Heart left ventricle (tissue), 16 donors: ENCODE results near the gene FAM43A. TPM values are rescaled to one million over a fixed set of nuclear protein-coding genes. Genes with fewer than 3 reads are reported as not detected.

Experiments
- ATAC-seq, 4 donors: fragments of 200-7000 bp; cut with Tn5 transposase; one replicate each; pipeline ENCODE4 v1.9.1; 2020 to 2022; ENCODE audit warnings: moderate library complexity in 4 of 4, mild to moderate bottlenecking in 3 of 4, moderate number of reproducible peaks in 1 of 4
- DNase-seq, 5 donors: peaks; one replicate each; pipeline ENCODE4 v3.0.0-alpha.2; 2020
- H3K27ac ChIP-seq, 12 donors: fragments of 200-600 bp; sonication (generic) in 4 of 12; one replicate each; pipeline versions ENCODE4 v1.5.0 to v1.8.0; 2016 to 2022; ENCODE audit warnings: mild to moderate bottlenecking in 2 of 12
- H3K27me3 ChIP-seq, 9 donors: fragments of 200-600 bp; sonication (generic) in 2 of 9; one replicate each; pipeline versions ENCODE4 v1.5.1 to v1.8.0; 2016 to 2022; ENCODE audit warnings: mild to moderate bottlenecking in 3 of 9
- H3K36me3 ChIP-seq, 9 donors: fragments of 200-600 bp; sonication (generic) in 2 of 9; one replicate each; pipeline versions ENCODE4 v1.5.0 to v1.8.0; 2018 to 2022; ENCODE audit warnings: mild to moderate bottlenecking in 2 of 9
- H3K4me1 ChIP-seq, 12 donors: fragments of 200-600 bp; sonication (generic) in 4 of 12; one replicate each; pipeline versions ENCODE4 v1.5.0 to v1.8.0; 2016 to 2022; ENCODE audit warnings: mild to moderate bottlenecking in 3 of 12
- H3K4me3 ChIP-seq, 12 donors: fragments of 200-600 bp; sonication (generic) in 4 of 12; one replicate each; pipeline versions ENCODE4 v1.5.0 to v1.8.0; 2017 to 2022; ENCODE audit warnings: mild to moderate bottlenecking in 9 of 12, moderate library complexity in 4 of 12
- H3K9me3 ChIP-seq, 12 donors: fragments of 200-600 bp; sonication (generic) in 4 of 12; one replicate each; pipeline versions ENCODE4 v1.5.0 to v1.8.0; 2016 to 2022; ENCODE audit warnings: mild to moderate bottlenecking in 1 of 12
- POLR2A ChIP-seq, 2 donors: fragments of 450-650 bp; IDR thresholded peaks; one replicate each; pipeline ENCODE4 v1.6.1; 2017; ENCODE audit warnings: antibody characterized with exemption in 2 of 2, mild to moderate bottlenecking in 2 of 2, moderate library complexity in 2 of 2
- WGBS, 4 donors: extraction: QIAGEN DNeasy Blood & Tissue Kit in 2 of 4; methylation state at CpG; one replicate each; pipeline versions ENCODE4 v1.1.5 to v1.1.7; 2013 to 2018; 5-methylcytosine and 5-hydroxymethylcytosine counted together
- intact Hi-C, 10 donors: fragments of 100-400 bp; cut with DNase I; formaldehyde crosslinking; loops; one replicate each; pipeline versions ENCODE4 v1.11.1 to v1.14.2; 2022
- polyA plus RNA-seq, 2 donors: library from polyadenylated mRNA; stranded (reverse); fragments of 200-250 nt; gene quantifications; one replicate each; pipeline ENCODE4 v1.2.3, GENCODE V29; 2013
- total RNA-seq, 9 donors: library from RNA; depleted of rRNA in 2 of 9; stranded (reverse); fragments of >200 nt in 2 of 9; fragmentation: NEBNext Ultra II Directional in 3 of 9; extraction: Animal tissue kit (Norgen Biotek cat#: 25700) in 3 of 9; gene quantifications; one replicate each; pipeline versions ENCODE4 v1.1.0 to v1.2.4, GENCODE V29; 2016 to 2023
- TF ChIP-seq, protein P1 (sequence below), 12 donors: fragments of 200-600 bp; sonication (generic) in 4 of 12; IDR thresholded peaks; one replicate each; pipeline versions ENCODE4 v1.5.0 to v1.8.0; 2018 to 2022; ENCODE audit warnings: antibody characterized with exemption in 12 of 12, mild to moderate bottlenecking in 5 of 12
- donor health status: ischemic (EF 13 %, LVEDD 7.1; RV severe dilation, severe dysfunction).
- donor health status: healthy with polysubstance abuse.
- donor health status: DM: no; HTN: yes; CAD: no.
- donor health status: DM: no; HTN: no; CAD: no.
- donor health status: ischemic (EF 25% LVEDD 6.9; RV normal size, moderate dysfunction).
- donor health status: ischemic (EF 25% LVEDD 5.7; RV mildly dilated, moderate dysfunction).
- donor health status: healthy.
- donor health status: DM: yes; HTN: yes; CAD: no.
- donor health status: ischemic (EF 35%, LVEDD 5.7; RV mildly dilated, moderate dysfunction).
- donor health status: nonischemic (EF 11% LVEDD 7.7; RV severe dilation, severe dysfunction).
- donor health status: DM: yes; HTN: yes; CAD: no.
- donor health status: PGD.
- donor health status: ischemic (EF 29% LVEDD 5.4; RV normal size, mild dysfunction).
- donor health status: nonischemic (EF 23%, LVEDD 6.1; RV moderate dilation, normal function).

FAM43A gene
- total and polyA plus RNA-seq, 11 donors: 7.5 to 34.8 (median 15.5) TPM

DNA sequence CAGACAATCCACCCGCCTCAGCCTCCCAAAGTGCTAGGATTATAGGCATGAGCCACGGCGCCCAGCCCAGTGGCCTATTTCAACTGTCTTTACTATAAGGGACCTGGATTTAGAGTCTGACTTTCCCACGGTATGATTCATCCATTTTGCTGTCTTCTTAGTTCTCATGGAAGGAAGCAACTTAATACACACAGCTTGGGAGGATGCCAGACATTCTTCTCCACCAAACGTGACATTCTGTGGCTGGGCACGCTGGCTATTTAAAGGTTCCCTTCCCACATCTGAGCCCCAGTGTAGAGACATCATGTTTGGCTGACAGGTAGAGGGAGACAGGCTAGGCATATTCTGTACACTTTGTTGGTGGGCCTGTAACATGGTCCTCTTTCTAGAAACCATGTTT is 26.2 kb downstream of the FAM43A start:
- TF ChIP-seq, protein P1, sequence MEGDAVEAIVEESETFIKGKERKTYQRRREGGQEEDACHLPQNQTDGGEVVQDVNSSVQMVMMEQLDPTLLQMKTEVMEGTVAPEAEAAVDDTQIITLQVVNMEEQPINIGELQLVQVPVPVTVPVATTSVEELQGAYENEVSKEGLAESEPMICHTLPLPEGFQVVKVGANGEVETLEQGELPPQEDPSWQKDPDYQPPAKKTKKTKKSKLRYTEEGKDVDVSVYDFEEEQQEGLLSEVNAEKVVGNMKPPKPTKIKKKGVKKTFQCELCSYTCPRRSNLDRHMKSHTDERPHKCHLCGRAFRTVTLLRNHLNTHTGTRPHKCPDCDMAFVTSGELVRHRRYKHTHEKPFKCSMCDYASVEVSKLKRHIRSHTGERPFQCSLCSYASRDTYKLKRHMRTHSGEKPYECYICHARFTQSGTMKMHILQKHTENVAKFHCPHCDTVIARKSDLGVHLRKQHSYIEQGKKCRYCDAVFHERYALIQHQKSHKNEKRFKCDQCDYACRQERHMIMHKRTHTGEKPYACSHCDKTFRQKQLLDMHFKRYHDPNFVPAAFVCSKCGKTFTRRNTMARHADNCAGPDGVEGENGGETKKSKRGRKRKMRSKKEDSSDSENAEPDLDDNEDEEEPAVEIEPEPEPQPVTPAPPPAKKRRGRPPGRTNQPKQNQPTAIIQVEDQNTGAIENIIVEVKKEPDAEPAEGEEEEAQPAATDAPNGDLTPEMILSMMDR (IDR thresholded peaks at IDR 0.05): peak in 3 of 12 donors; percentile 17 to 23 (median 17)
- TF ChIP-seq POLR2A (IDR thresholded peaks at IDR 0.05): no peak
- Histone ChIP-seq H3K4me1 (peaks cover 0 to 13% (median 9%) of the 10 kb centered on the region in 12 donors), H3K36me3 (no peaks in the 10 kb centered on the region), H3K4me3 (no peak overlapping the region), H3K9me3 (peaks cover 0 to 5% (median 0%) of the 10 kb centered on the region in 12 donors), H3K27ac (peak overlapping the region in 4 of 12 donors; percentile 8 to 54 (median 16)), H3K27me3 (no peaks in the 10 kb centered on the region)
- intact Hi-C loops: no loop called here
- 35 to 39% (median 37%) methylated on average over 6 of the region's 6 CpGs for WGBS, 4 donors
- ATAC-seq (peak; percentile 67 to 92 (median 90)), DNase-seq (peak in 4 of 5 donors; percentile 51 to 76 (median 64))

DNA sequence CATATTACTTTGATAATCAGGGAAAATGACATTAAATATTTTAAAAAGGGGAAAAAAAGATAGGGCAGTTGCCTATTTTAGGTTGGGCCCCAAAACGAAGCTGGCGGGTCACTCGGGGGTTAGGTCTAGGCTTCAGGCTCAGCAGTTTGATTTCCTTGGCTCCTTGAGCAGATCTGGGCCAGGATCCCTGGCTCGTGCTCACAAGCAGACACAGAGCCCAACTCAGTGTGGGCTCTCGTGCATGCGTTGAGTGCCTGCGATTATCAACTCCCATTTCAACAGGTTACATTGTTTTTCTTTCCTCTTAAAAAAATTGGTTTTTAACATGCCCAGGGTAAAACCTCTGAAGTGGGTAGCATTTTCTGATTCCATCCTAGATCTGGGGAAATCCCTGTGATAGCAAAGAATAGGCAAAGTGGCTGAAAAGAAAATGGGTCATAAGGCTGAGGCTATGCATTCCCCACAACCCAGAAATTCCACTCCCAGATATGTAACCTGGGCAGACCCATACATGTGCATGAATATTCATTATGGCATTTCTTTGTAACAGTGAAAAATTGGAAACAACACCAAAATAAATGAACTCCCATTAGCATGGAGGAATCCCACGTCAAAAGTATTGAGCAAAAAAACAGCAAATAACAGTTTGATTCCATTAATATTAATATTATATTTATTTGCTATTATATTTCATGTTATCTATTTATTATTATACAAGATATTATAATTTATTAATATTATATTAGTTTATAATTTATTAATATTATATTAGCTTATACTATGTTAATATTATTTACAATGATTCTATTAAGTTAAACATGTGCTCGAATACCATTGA is 27.8 kb downstream of the FAM43A start:
- Histone ChIP-seq H3K27ac (no peak overlapping the region), H3K9me3 (no peaks in the 10 kb centered on the region), H3K27me3 (no peaks in the 10 kb centered on the region), H3K36me3 (no peaks in the 10 kb centered on the region), H3K4me1 (peaks cover 0 to 13% (median 9%) of the 10 kb centered on the region in 12 donors), H3K4me3 (no peak overlapping the region)
- no peak for DNase-seq
- ATAC-seq: no peak
- WGBS, 4 donors: 61 to 76% (median 70%) methylated on average over 9 of the region's 9 CpGs
- intact Hi-C loops: no loop called here
- TF ChIP-seq POLR2A (IDR thresholded peaks at IDR 0.05): no peak
- TF ChIP-seq, protein P1 (IDR thresholded peaks at IDR 0.05): no peak

DNA sequence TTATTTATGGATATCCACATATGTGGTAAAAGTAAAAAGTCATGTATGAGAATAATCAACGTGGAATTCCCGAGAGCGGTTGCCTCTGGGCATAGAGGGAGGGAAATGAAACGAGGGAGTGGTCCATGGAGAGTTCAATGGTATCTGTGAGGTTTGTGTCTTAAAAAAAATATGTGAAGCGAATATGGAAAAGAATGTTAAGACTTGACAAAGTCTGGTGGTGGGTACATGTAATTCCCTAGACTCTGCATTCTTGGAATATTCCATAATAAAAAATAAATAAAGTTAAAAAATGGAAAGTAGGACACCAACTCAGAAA is 28.4 kb downstream of the FAM43A start:
- 84 to 90% (median 87%) methylated on average over 5 of the region's 5 CpGs for WGBS, 4 donors
- ATAC-seq (no peak), DNase-seq (no peak)
- Histone ChIP-seq H3K36me3 (no peaks in the 10 kb centered on the region), H3K4me1 (peaks cover 0 to 13% (median 9%) of the 10 kb centered on the region in 12 donors), H3K9me3 (no peaks in the 10 kb centered on the region), H3K4me3 (no peak overlapping the region), H3K27ac (no peak overlapping the region), H3K27me3 (no peaks in the 10 kb centered on the region)
- intact Hi-C loops: no loop called here
- TF ChIP-seq POLR2A (IDR thresholded peaks at IDR 0.05): no peak
- TF ChIP-seq, protein P1 (IDR thresholded peaks at IDR 0.05): no peak

DNA sequence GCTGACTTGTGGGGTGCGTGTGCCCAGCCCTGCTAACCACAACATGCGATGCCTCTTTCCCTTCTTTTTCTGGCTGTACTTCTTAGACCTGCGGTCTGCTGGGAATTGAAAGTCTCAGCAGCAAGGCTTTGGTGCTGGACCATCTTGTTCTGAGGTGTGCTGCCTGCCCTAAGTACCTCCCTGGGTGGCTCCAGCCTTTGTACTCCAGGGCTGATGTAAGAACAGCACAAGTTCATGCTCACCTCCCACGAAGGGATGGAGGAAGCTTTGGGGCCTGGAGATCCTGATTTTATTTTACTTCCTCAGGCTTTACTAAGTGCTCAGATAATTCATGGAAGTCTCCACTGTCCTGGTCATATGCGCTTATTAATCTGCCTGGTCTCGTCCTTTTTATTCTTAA is 28.9 kb downstream of the FAM43A start:
- 68 to 79% (median 72%) methylated on average over 6 of the region's 6 CpGs for WGBS, 4 donors
- Histone ChIP-seq H3K27ac (no peak overlapping the region), H3K36me3 (no peaks in the 10 kb centered on the region), H3K27me3 (no peaks in the 10 kb centered on the region), H3K4me1 (peaks cover 0 to 13% (median 9%) of the 10 kb centered on the region in 12 donors), H3K4me3 (no peak overlapping the region), H3K9me3 (peaks cover 0 to 1% (median 0%) of the 10 kb centered on the region in 12 donors)
- DNase-seq (no peak), ATAC-seq (no peak)
- TF ChIP-seq POLR2A (IDR thresholded peaks at IDR 0.05): no peak
- TF ChIP-seq, protein P1 (IDR thresholded peaks at IDR 0.05): no peak
- intact Hi-C loops: no loop called here
